Lung (tissue), 13 donors: Measurements from ENCODE around the gene RIN1. TPM values are rescaled to one million over a fixed set of nuclear protein-coding genes. Genes with fewer than 3 reads are reported as not detected.
A peak's percentile ranks its signal among the peaks of the same experiment; 100 is the strongest.

Experiments
- ATAC-seq: fragments of 200-7000 bp; cut with Tn5 transposase; one replicate; pipeline ENCODE4 v1.9.1; 2020; ENCODE audit warnings: moderate number of reproducible peaks; ENCODE audit not compliant: insufficient read depth, low FRiP score
- DNase-seq, 3 donors: peaks; one replicate each; pipeline ENCODE4 v3.0.0-alpha.2; 2013 to 2017
- H3K27ac ChIP-seq, 2 donors: one replicate each; pipeline ENCODE4 v1.5.1; 2013; ENCODE audit warnings: mild to moderate bottlenecking in 2 of 2, moderate library complexity in 2 of 2, control low read depth in 1 of 2, inconsistent platforms in 1 of 2, low read depth in 1 of 2, low read length in 1 of 2
- H3K27me3 ChIP-seq, 3 donors: one replicate each; pipeline ENCODE4 v1.5.1; 2013; ENCODE audit warnings: low read length in 2 of 3; ENCODE audit not compliant: control insufficient read depth in 3 of 3, insufficient read depth in 3 of 3
- H3K36me3 ChIP-seq, 4 donors: one replicate each; pipeline ENCODE4 v1.5.1; 2013; ENCODE audit warnings: low read length in 4 of 4, mild to moderate bottlenecking in 1 of 4, moderate library complexity in 1 of 4; ENCODE audit not compliant: control insufficient read depth in 4 of 4, insufficient read depth in 4 of 4
- H3K4me1 ChIP-seq, 5 donors: one replicate each; pipeline ENCODE4 v1.5.1; 2013; ENCODE audit warnings: low read length in 5 of 5, mild to moderate bottlenecking in 2 of 5, moderate library complexity in 1 of 5; ENCODE audit not compliant: control insufficient read depth in 5 of 5, insufficient read depth in 5 of 5
- H3K4me3 ChIP-seq: one replicate; pipeline ENCODE4 v1.5.1; 2013; ENCODE audit warnings: mild to moderate bottlenecking, control low read depth, moderate library complexity
- H3K9ac ChIP-seq, 2 donors: one replicate each; pipeline ENCODE4 v1.5.1; 2013; ENCODE audit warnings: low read length in 2 of 2, control low read depth in 1 of 2; ENCODE audit not compliant: insufficient read depth in 1 of 2
- H3K9me3 ChIP-seq, 4 donors: one replicate each; pipeline ENCODE4 v1.5.1; 2013; ENCODE audit warnings: low read length in 3 of 4, mild to moderate bottlenecking in 1 of 4, moderate library complexity in 1 of 4; ENCODE audit not compliant: control insufficient read depth in 4 of 4, insufficient read depth in 3 of 4
- WGBS, 2 donors: extraction: QIAGEN DNeasy Blood & Tissue Kit; methylation state at CpG; one replicate each; pipeline ENCODE4 v1.1.7; 2013; 5-methylcytosine and 5-hydroxymethylcytosine counted together
- polyA plus RNA-seq, 2 donors: library from polyadenylated mRNA; stranded (reverse); fragments of 200-250 nt; gene quantifications; one replicate each; pipeline ENCODE4 v1.2.1, GENCODE V29; 2013
- small RNA-seq: library from RNA; depleted of rRNA; stranded (forward); fragments of <200 nt; gene quantifications from one replicate; pipeline ENCODE3, GENCODE V24; 2014; ENCODE audit warnings: low replicate concordance
- total RNA-seq, 2 donors: library from RNA; depleted of rRNA in 1 of 2; stranded (reverse); fragments of >200 nt in 1 of 2; gene quantifications; one replicate each; pipeline ENCODE4 v1.2.1, GENCODE V29; 2014 to 2021
- TF ChIP-seq, protein P1 (sequence below): IDR thresholded peaks from 2 replicates; pipeline ENCODE4 v1.5.1; 2012; ENCODE audit warnings: mild to moderate bottlenecking; ENCODE audit errors: control extremely low read depth, extremely low read depth
- donor health status: control.
- donor health status: control.
- donor health status: Bipolar disorder and iron deficiency.
- donor health status: healthy.
- donor health status: DM: yes; HTN: yes; CAD: no.

The RIN1 gene
- total and polyA plus RNA-seq, 4 donors = 1.9 to 15.1 (median 9.6) TPM

GRCh38 chr11:66282468-66283455 lies 53.5 kb downstream of the RIN1 start:
- H3K9ac ChIP-seq = no peak overlapping the region
- H3K27ac ChIP-seq = no peak overlapping the region
- TF ChIP-seq, protein P1, sequence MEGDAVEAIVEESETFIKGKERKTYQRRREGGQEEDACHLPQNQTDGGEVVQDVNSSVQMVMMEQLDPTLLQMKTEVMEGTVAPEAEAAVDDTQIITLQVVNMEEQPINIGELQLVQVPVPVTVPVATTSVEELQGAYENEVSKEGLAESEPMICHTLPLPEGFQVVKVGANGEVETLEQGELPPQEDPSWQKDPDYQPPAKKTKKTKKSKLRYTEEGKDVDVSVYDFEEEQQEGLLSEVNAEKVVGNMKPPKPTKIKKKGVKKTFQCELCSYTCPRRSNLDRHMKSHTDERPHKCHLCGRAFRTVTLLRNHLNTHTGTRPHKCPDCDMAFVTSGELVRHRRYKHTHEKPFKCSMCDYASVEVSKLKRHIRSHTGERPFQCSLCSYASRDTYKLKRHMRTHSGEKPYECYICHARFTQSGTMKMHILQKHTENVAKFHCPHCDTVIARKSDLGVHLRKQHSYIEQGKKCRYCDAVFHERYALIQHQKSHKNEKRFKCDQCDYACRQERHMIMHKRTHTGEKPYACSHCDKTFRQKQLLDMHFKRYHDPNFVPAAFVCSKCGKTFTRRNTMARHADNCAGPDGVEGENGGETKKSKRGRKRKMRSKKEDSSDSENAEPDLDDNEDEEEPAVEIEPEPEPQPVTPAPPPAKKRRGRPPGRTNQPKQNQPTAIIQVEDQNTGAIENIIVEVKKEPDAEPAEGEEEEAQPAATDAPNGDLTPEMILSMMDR = peak; percentile 97
- H3K4me3 ChIP-seq = no peak overlapping the region
- ATAC-seq (peak; percentile 88), DNase-seq (peak; percentile 98 to 99 (median 98))
- peaks cover 0 to 11% (median 3%) of the 10 kb centered on the region in 5 donors for H3K4me1 ChIP-seq
- peaks cover 3 to 18% (median 10%) of the 10 kb centered on the region in 4 donors for H3K36me3 ChIP-seq
- H3K27me3 ChIP-seq = peaks cover 0 to 2% (median 0%) of the 10 kb centered on the region in 3 donors
- H3K9me3 ChIP-seq = no peaks in the 10 kb centered on the region
- WGBS, 2 donors = 14 to 15% methylated on average over 35 of the region's 35 CpGs

Small RNA genes lying within 50 kb of the gene (small RNA-seq; reads per million reads assigned to genes)
- not detected for gene RF00017

Other genes with a start within 250 kb of the RIN1 start
- gene KLC2, start 78.7 kb downstream of the RIN1 start, total RNA-seq = 10 to 100 TPM in 1 of 2 donors, 1 to 10 TPM in 1; 8.5 to 30.8 TPM
- gene KLC2, start 78.7 kb downstream of the RIN1 start, polyA plus RNA-seq = 10 to 100 TPM; 17.8 to 34.2 TPM
- gene RAB1B, start 67.8 kb downstream of the RIN1 start, total RNA-seq = 100 to 1,000 TPM in 1 of 2 donors, 10 to 100 TPM in 1; 78.6 to 162 TPM
- 100 to 1,000 TPM; 174 to 203 TPM for gene RAB1B, start 67.8 kb downstream of the RIN1 start, polyA plus RNA-seq
- 1 to 10 TPM; 1.1 to 3.4 TPM for gene CNIH2, start 58.3 kb downstream of the RIN1 start, total RNA-seq
- 1 to 10 TPM; 1.1 to 2.0 TPM for gene CNIH2, start 58.3 kb downstream of the RIN1 start, polyA plus RNA-seq
- gene YIF1A, start 47.3 kb downstream of the RIN1 start, total RNA-seq = 100 to 1,000 TPM in 1 of 2 donors, 10 to 100 TPM in 1; 46.6 to 123 TPM
- gene YIF1A, start 47.3 kb downstream of the RIN1 start, polyA plus RNA-seq = 100 to 1,000 TPM; 105 to 128 TPM
- gene TMEM151A, start 44.5 kb downstream of the RIN1 start, total RNA-seq = under 1 TPM; 0.23 to 0.28 TPM
- under 1 TPM; 0.09 to 0.91 TPM for gene TMEM151A, start 44.5 kb downstream of the RIN1 start, polyA plus RNA-seq
- 10 to 100 TPM; 25.9 to 53.5 TPM for gene CD248, start 19.4 kb downstream of the RIN1 start, total RNA-seq
- gene CD248, start 19.4 kb downstream of the RIN1 start, polyA plus RNA-seq = 10 to 100 TPM in 1 of 2 donors, 1 to 10 TPM in 1; 9.2 to 20.1 TPM
- 10 to 100 TPM; 23.7 to 38.0 TPM for gene BRMS1, start 8.7 kb upstream of the RIN1 start, total RNA-seq
- 10 to 100 TPM; 60.4 to 88.7 TPM for gene BRMS1, start 8.7 kb upstream of the RIN1 start, polyA plus RNA-seq
- 10 to 100 TPM; 27.6 to 28.0 TPM for gene B4GAT1, start 11.2 kb upstream of the RIN1 start, total RNA-seq
- 10 to 100 TPM; 18.2 to 20.3 TPM for gene B4GAT1, start 11.2 kb upstream of the RIN1 start, polyA plus RNA-seq
- 10 to 100 TPM in 1 of 2 donors, 1 to 10 TPM in 1; 6.5 to 19.4 TPM for gene SLC29A2, start 35.3 kb upstream of the RIN1 start, total RNA-seq
- gene SLC29A2, start 35.3 kb upstream of the RIN1 start, polyA plus RNA-seq = 10 to 100 TPM; 13.1 to 14.3 TPM
- under 1 TPM; 0.06 to 0.09 TPM for gene NPAS4, start 84.6 kb upstream of the RIN1 start, total RNA-seq
- under 1 TPM; 0.07 to 0.14 TPM for gene NPAS4, start 84.6 kb upstream of the RIN1 start, polyA plus RNA-seq
- gene MRPL11, start 102.4 kb upstream of the RIN1 start, total RNA-seq = 10 to 100 TPM; 32.7 to 46.6 TPM
- 10 to 100 TPM; 35.8 to 56.8 TPM for gene MRPL11, start 102.4 kb upstream of the RIN1 start, polyA plus RNA-seq
- 10 to 100 TPM in 1 of 2 donors, 1 to 10 TPM in 1; 4.9 to 12.6 TPM for gene PELI3, start 130.5 kb upstream of the RIN1 start, total RNA-seq
- 1 to 10 TPM; 6.1 to 8.9 TPM for gene PELI3, start 130.5 kb upstream of the RIN1 start, polyA plus RNA-seq
- gene DPP3, start 144.0 kb upstream of the RIN1 start, total RNA-seq = 10 to 100 TPM; 25.5 to 76.3 TPM
- gene DPP3, start 144.0 kb upstream of the RIN1 start, polyA plus RNA-seq = 10 to 100 TPM; 25.4 to 63.9 TPM
- 10 to 100 TPM; 41.4 to 75.6 TPM for gene BBS1, start 174.2 kb upstream of the RIN1 start, total RNA-seq
- 10 to 100 TPM; 12.5 to 17.3 TPM for gene BBS1, start 174.2 kb upstream of the RIN1 start, polyA plus RNA-seq
- gene ZDHHC24, start 209.6 kb upstream of the RIN1 start, total RNA-seq = 10 to 100 TPM in 1 of 2 donors, 1 to 10 TPM in 1; 6.8 to 21.6 TPM
- gene ZDHHC24, start 209.6 kb upstream of the RIN1 start, polyA plus RNA-seq = 10 to 100 TPM; 10.7 to 12.3 TPM
- under 1 TPM in 1 of 2 donors, not detected in 1; 0.15 TPM for gene ACTN3, start 210.5 kb upstream of the RIN1 start, total RNA-seq
- under 1 TPM; 0.04 to 0.07 TPM for gene ACTN3, start 210.5 kb upstream of the RIN1 start, polyA plus RNA-seq
- gene CTSF, start 232.2 kb upstream of the RIN1 start, total RNA-seq = 10 to 100 TPM in 1 of 2 donors, 1 to 10 TPM in 1; 7.7 to 39.6 TPM
- gene CTSF, start 232.2 kb upstream of the RIN1 start, polyA plus RNA-seq = 1 to 10 TPM; 6.6 to 8.2 TPM